Measurements from ENCODE around the gene SPCS2.
A peak's percentile ranks its signal among the peaks of the same experiment; 100 is the strongest.
"Not testable (repeated sequence)": the region's sequence is repeated elsewhere in the genome, so short reads cannot be mapped to it uniquely, and the experiment has no call there.

The SPCS2 gene

DNA sequence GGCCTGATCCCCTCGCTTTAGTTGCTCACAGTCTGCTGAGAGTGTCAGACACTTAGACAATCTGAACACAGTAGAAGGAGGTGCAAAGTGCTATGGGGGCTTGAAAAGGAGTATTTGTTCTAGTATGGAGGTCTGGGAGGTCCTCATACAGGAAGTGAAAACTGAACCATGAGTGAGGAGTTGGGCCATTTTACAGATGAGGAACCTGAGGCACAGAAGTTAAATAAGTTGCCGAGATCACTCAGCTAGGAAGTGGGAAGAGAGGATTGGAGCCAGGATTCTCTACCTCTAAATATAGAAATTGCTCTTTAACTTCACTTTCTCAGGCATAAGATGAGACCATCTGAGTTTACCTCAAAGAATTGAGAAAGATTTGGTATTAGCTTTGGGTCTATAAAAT is 35.7 kb downstream of the SPCS2 start:
- H3K18ac ChIP-seq (ENCODE audit: low read length): no peak overlapping the region
- no peak overlapping the region for H3K9ac ChIP-seq (ENCODE audit: low read length)
- H4K91ac ChIP-seq (ENCODE audit: low read depth, low read length): no peak overlapping the region
- peaks cover 3 to 8% of the 10 kb centered on the region in 2 experiments for H3K36me3 ChIP-seq (ENCODE audit: control insufficient read depth in 1 of 2, insufficient read depth in 2 of 2, low read length in 2 of 2)
- no peak overlapping the region for H3K4ac ChIP-seq (ENCODE audit: low read depth, low read length)
- H2AFZ ChIP-seq (ENCODE audit: insufficient read depth, low read length, poor library complexity): no peak overlapping the region
- H4K8ac ChIP-seq (ENCODE audit: low read depth, low read length): no peak overlapping the region
- H3K4me3 ChIP-seq (ENCODE audit: low read depth, low read length): no peak overlapping the region
- H3K79me2 ChIP-seq (ENCODE audit: control insufficient read depth, insufficient read depth, low read length, poor library complexity): peaks cover 2% of the 10 kb centered on the region
- no peak overlapping the region for H2BK120ac ChIP-seq (ENCODE audit: insufficient read depth, low read length, poor library complexity)
- no CpG with 5 or more reads among the region's 2 CpGs for WGBS (ENCODE audit: extremely low coverage, insufficient coverage, insufficient read length)
- H3K4me1 ChIP-seq (ENCODE audit: control insufficient read depth in 1 of 2, insufficient read depth in 2 of 2, low read length in 2 of 2): peaks cover 0 to 4% of the 10 kb centered on the region in 2 experiments
- no peak overlapping the region for H2BK5ac ChIP-seq (ENCODE audit: low read depth, low read length, poor library complexity)
- no peak overlapping the region for H3K14ac ChIP-seq (ENCODE audit: low read length)
- H3K4me2 ChIP-seq (ENCODE audit: low read length): no peak overlapping the region
- no peak overlapping the region for H3K27ac ChIP-seq (ENCODE audit: low read depth, low read length)
- DNase-seq: no peak
- no peaks in the 10 kb centered on the region for H3K9me3 ChIP-seq (ENCODE audit: insufficient read depth, low read depth, low read length)
- no peak overlapping the region for H2AK5ac ChIP-seq (ENCODE audit: low read length)
- H3K23ac ChIP-seq (ENCODE audit: low read length): no peak overlapping the region
- no peak overlapping the region for H2BK12ac ChIP-seq (ENCODE audit: low read length)
- peaks cover 3% of the 10 kb centered on the region for H3K79me1 ChIP-seq (ENCODE audit: low read length)
- H4K12ac ChIP-seq (ENCODE audit: low read depth, low read length): no peak overlapping the region
- H3K27me3 ChIP-seq (ENCODE audit: insufficient read depth, low read length): no peaks in the 10 kb centered on the region

DNA sequence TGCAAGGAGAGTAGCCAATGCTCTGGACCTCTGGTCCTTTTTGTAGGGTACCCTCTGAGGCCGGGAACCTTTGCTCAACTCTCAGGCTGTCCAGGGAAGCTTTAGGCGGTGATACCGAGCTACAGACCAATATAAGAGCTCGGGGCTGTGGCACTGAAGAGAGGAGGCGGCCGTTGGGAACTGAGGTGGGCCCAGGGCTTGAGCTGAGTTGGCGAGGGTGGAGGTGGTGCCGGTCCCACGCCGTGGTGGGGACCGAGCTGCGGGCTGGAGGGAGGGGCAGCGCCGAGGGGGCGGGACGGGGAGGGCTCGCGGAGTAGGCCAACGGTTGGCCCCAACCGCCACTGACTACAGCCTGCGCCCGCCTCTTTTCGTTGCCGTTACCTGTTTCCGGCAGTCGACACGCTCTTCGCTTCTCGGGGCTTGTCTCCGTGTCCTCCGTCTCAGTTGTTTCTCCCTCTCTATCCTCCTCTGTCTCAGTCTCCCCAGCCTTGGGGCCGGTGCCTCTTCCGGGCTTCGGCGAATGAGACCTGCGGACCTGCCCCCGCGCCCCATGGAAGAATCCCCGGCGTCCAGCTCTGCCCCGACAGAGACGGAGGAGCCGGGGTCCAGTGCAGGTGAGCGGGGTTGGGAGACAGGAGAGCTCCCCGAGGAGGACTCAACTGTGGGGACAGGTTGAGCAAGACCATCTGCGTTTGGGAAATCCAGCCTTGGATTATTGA is 39.6 kb downstream of the SPCS2 start, which contains the start of gene NEU3:
Gene NEU3, plus strand, starts transcription at position 393 of the 719 bp plus-strand sequence. Its CDS starts 128 bp downstream, at position 521.
- H2BK12ac ChIP-seq (ENCODE audit: low read length): no peak within 1 kb of the TSS
- H3K23ac ChIP-seq (ENCODE audit: low read length): no peak within 1 kb of the TSS
- peak within 1 kb of the TSS; percentile 92 for H3K4me2 ChIP-seq (ENCODE audit: low read length)
- peak within 1 kb of the TSS; percentile 36 for H2BK120ac ChIP-seq (ENCODE audit: insufficient read depth, low read length, poor library complexity)
- DNase-seq: peak; percentile 77 to 81
- no peaks in the 10 kb centered on the region for H3K9me3 ChIP-seq (ENCODE audit: insufficient read depth, low read depth, low read length)
- H4K8ac ChIP-seq (ENCODE audit: low read depth, low read length): peak within 1 kb of the TSS; percentile 81
- H3K79me1 ChIP-seq (ENCODE audit: low read length): peaks cover 3% of the 10 kb centered on the region
- peaks cover 2% of the 10 kb centered on the region for H3K79me2 ChIP-seq (ENCODE audit: control insufficient read depth, insufficient read depth, low read length, poor library complexity)
- H3K9ac ChIP-seq (ENCODE audit: low read length): peak within 1 kb of the TSS; percentile 38
- H3K14ac ChIP-seq (ENCODE audit: low read length): peak within 1 kb of the TSS; percentile 63
- peak within 1 kb of the TSS; percentile 75 for H3K4me3 ChIP-seq (ENCODE audit: low read depth, low read length)
- no peaks in the 10 kb centered on the region for H3K36me3 ChIP-seq (ENCODE audit: control insufficient read depth in 1 of 2, insufficient read depth in 2 of 2, low read length in 2 of 2)
- H2AK5ac ChIP-seq (ENCODE audit: low read length): no peak within 1 kb of the TSS
- H4K91ac ChIP-seq (ENCODE audit: low read depth, low read length): peak within 1 kb of the TSS; percentile 26
- no peak within 1 kb of the TSS for H2BK5ac ChIP-seq (ENCODE audit: low read depth, low read length, poor library complexity)
- peaks cover 0 to 4% of the 10 kb centered on the region in 2 experiments for H3K4me1 ChIP-seq (ENCODE audit: control insufficient read depth in 1 of 2, insufficient read depth in 2 of 2, low read length in 2 of 2)
- peak within 1 kb of the TSS; percentile 57 for H2AFZ ChIP-seq (ENCODE audit: insufficient read depth, low read length, poor library complexity)
- peak within 1 kb of the TSS; percentile 1 for H3K18ac ChIP-seq (ENCODE audit: low read length)
- no CpG with 5 or more reads among the region's 46 CpGs for WGBS (ENCODE audit: extremely low coverage, insufficient coverage, insufficient read length)
- H3K27me3 ChIP-seq (ENCODE audit: insufficient read depth, low read length): no peaks in the 10 kb centered on the region
- no peak within 1 kb of the TSS for H3K4ac ChIP-seq (ENCODE audit: low read depth, low read length)
- H3K27ac ChIP-seq (ENCODE audit: low read depth, low read length): peak within 1 kb of the TSS; percentile 4
- H4K12ac ChIP-seq (ENCODE audit: low read depth, low read length): peak within 1 kb of the TSS; percentile 3

DNA sequence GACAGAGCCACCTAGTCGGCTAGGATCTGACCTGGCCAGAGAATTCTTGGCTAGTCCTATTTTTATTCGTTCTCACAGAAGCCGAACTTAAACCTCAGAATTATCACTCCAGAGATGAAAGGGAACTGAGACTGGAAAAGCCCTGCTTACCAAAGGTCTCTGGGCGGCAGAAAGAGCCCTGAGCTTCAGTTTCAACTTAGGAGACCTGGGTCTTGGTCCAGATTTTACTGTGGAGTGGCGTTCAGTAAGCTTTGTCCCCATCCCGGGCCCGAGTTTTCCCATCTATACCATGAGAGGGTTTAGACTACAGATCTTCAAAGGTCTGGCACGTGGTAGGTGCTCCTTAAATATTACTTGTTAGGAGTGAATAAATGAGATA is 40.2 kb downstream of the SPCS2 start:
- Histone ChIP-seq H3K4me3 (ENCODE audit: low read depth, low read length) (peak overlapping the region; percentile 75), H4K91ac (ENCODE audit: low read depth, low read length) (no peak overlapping the region), H2BK12ac (ENCODE audit: low read length) (no peak overlapping the region), H3K4me1 (ENCODE audit: control insufficient read depth in 1 of 2, insufficient read depth in 2 of 2, low read length in 2 of 2) (peaks cover 0 to 4% of the 10 kb centered on the region in 2 experiments), H3K79me2 (ENCODE audit: control insufficient read depth, insufficient read depth, low read length, poor library complexity) (peaks cover 2% of the 10 kb centered on the region), H2AFZ (ENCODE audit: insufficient read depth, low read length, poor library complexity) (peak overlapping the region; percentile 38), H2AK5ac (ENCODE audit: low read length) (no peak overlapping the region), H3K27me3 (ENCODE audit: insufficient read depth, low read length) (no peaks in the 10 kb centered on the region), H4K8ac (ENCODE audit: low read depth, low read length) (peak overlapping the region; percentile 43), H3K36me3 (ENCODE audit: control insufficient read depth in 1 of 2, insufficient read depth in 2 of 2, low read length in 2 of 2) (no peaks in the 10 kb centered on the region), H3K27ac (ENCODE audit: low read depth, low read length) (no peak overlapping the region), H3K4me2 (ENCODE audit: low read length) (peak overlapping the region; percentile 92), H3K79me1 (ENCODE audit: low read length) (peaks cover 3% of the 10 kb centered on the region), H4K12ac (ENCODE audit: low read depth, low read length) (peak overlapping the region; percentile 3), H3K4ac (ENCODE audit: low read depth, low read length) (no peak overlapping the region), H2BK120ac (ENCODE audit: insufficient read depth, low read length, poor library complexity) (no peak overlapping the region), H3K18ac (ENCODE audit: low read length) (peak overlapping the region; percentile 1), H3K9me3 (ENCODE audit: insufficient read depth, low read depth, low read length) (no peaks in the 10 kb centered on the region), H2BK5ac (ENCODE audit: low read depth, low read length, poor library complexity) (no peak overlapping the region), H3K14ac (ENCODE audit: low read length) (no peak overlapping the region), H3K23ac (ENCODE audit: low read length) (no peak overlapping the region), H3K9ac (ENCODE audit: low read length) (peak overlapping the region; percentile 37)
- peak in 1 of 2 donors; percentile 37 for DNase-seq
- WGBS (ENCODE audit: extremely low coverage, insufficient coverage, insufficient read length): no CpG with 5 or more reads among the region's 8 CpGs

DNA sequence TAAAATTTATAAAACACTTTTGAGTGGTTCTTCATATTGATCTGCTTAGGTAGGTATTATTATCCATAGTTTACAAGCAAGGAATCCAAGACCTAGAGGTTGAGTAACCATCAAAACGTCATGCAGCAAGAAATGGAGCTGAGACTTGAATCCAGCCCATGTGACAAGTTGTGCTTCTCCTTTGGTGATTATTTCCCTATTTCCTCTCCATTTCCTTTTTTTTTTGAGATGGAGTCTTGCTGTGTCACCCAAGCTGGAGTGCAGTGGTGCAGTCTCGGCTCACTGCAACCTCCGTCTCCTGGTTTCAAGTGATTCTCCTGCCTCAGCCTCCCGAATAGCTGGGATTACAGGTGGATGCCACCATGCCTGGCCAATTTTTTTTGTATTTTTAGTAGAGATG is 41.1 kb downstream of the SPCS2 start:
- H3K79me1 ChIP-seq (ENCODE audit: low read length); H3K27ac ChIP-seq (ENCODE audit: low read depth, low read length); H2AK5ac ChIP-seq (ENCODE audit: low read length); H2BK12ac ChIP-seq (ENCODE audit: low read length); H3K27me3 ChIP-seq (ENCODE audit: insufficient read depth, low read length); H4K91ac ChIP-seq (ENCODE audit: low read depth, low read length); H3K9me3 ChIP-seq (ENCODE audit: insufficient read depth, low read depth, low read length); H3K18ac ChIP-seq (ENCODE audit: low read length); H3K36me3 ChIP-seq (ENCODE audit: control insufficient read depth in 1 of 2, insufficient read depth in 2 of 2, low read length in 2 of 2); H2BK5ac ChIP-seq (ENCODE audit: low read depth, low read length, poor library complexity); H3K23ac ChIP-seq (ENCODE audit: low read length); H3K4ac ChIP-seq (ENCODE audit: low read depth, low read length); H3K79me2 ChIP-seq (ENCODE audit: control insufficient read depth, insufficient read depth, low read length, poor library complexity); H2BK120ac ChIP-seq (ENCODE audit: insufficient read depth, low read length, poor library complexity); H3K9ac ChIP-seq (ENCODE audit: low read length); H4K12ac ChIP-seq (ENCODE audit: low read depth, low read length); H3K4me1 ChIP-seq (ENCODE audit: control insufficient read depth in 1 of 2, insufficient read depth in 2 of 2, low read length in 2 of 2); H3K4me3 ChIP-seq (ENCODE audit: low read depth, low read length); H4K8ac ChIP-seq (ENCODE audit: low read depth, low read length); H3K14ac ChIP-seq (ENCODE audit: low read length); H3K4me2 ChIP-seq (ENCODE audit: low read length); H2AFZ ChIP-seq (ENCODE audit: insufficient read depth, low read length, poor library complexity): not testable (repeated sequence)
- peak in 1 of 2 donors; percentile 32 for DNase-seq
- no CpG with 5 or more reads among the region's 4 CpGs for WGBS (ENCODE audit: extremely low coverage, insufficient coverage, insufficient read length)
